ENCODE results near the gene CYSRT1. TPM values are rescaled to one million over a fixed set of nuclear protein-coding genes. Genes with fewer than 3 reads are reported as not detected.
A peak's percentile ranks its signal among the peaks of the same experiment; 100 is the strongest.

CYSRT1 gene
- total and polyA plus RNA-seq, 8 donors = 0.92 to 47.3 (median 3.4) TPM; not detected in 3

DNA sequence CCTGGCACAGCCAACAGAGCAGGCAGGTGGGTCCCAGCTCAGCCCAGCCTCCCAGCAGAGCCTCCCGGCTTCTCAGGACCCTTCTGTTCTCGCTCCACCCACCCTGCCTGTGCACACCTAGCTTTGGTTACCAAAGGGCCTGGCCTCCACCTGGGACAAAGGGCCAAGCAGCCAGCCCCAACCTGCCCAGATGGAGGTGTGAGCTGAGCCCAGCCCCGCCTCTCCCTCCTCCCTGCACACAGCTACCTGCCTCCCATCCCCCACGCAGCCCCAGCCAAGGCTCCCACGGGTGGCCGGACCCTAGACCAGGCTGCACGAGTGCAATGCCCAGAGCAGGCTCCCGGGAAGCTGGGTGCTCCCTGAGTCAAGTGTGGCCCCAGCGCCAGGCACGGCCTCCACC, 30.1 kb upstream of the CYSRT1 start:
- DNase-seq = peak; percentile 84 to 92
- peak in 2 of 3 donors; percentile 42 to 74 for TF ChIP-seq POLR2AphosphoS5 (IDR thresholded peaks at IDR 0.05)
- TF ChIP-seq POLR2A (IDR thresholded peaks at IDR 0.05) = no peak
- H3K4me1 ChIP-seq = peaks cover 56 to 99% (median 93%) of the 10 kb centered on the region in 4 donors
- no peaks in the 10 kb centered on the region for H3K9me3 ChIP-seq
- peaks cover 13 to 28% (median 27%) of the 10 kb centered on the region in 4 donors for H3K36me3 ChIP-seq
- no peaks in the 10 kb centered on the region for H3K27me3 ChIP-seq
- WGBS, 5 donors = 21 to 62% (median 38%) methylated on average over 8 to 10 of the region's 10 CpGs
- intact Hi-C loops (cut with DNase I; ENCODE audit: low total_unique reads) = no loop called here
- peak overlapping the region; percentile 78 to 97 (median 86) for H3K27ac ChIP-seq
- H3K4me3 ChIP-seq = peak overlapping the region; percentile 18 to 78 (median 47)

DNA sequence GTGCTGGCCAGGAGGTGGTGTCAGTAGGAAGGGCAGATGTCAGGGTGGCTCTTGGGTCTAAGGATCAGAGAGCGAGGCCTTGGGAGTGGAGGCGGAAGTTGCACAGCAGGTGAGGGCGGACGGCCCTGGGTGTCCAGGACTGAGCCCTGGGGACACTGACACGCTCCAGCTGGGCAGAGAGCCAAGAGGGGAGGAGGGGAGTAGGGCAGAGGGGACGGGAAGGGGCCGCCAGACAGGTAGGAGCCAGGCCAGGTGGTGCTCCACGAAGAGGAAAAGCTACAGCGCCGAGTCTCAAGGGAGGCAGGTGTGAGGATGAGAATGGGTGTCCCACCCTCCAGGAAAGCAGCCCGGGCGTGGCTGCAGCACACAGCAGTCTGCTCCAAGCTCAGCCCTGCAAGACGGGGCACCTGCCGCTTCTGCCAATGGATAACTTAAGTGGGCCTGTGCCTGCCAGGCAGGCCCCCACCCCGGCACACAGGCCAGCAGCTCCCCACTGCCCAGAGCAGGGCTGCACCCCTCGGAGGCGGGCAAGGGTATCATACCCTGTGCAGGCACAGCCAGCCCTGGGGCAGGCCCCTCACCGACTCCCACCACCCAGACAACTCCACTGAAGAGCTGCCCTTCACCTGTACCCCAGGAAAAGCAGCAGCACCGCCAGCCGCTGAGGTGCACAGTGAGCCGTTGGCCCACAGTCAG, 29.3 kb upstream of the CYSRT1 start:
- H3K4me1 ChIP-seq = peaks cover 48 to 92% (median 86%) of the 10 kb centered on the region in 4 donors
- peaks cover 6 to 21% (median 19%) of the 10 kb centered on the region in 4 donors for H3K36me3 ChIP-seq
- H3K27ac ChIP-seq = peak overlapping the region; percentile 78 to 97 (median 86)
- no peaks in the 10 kb centered on the region for H3K27me3 ChIP-seq
- DNase-seq = peak; percentile 83 to 84
- H3K9me3 ChIP-seq = no peaks in the 10 kb centered on the region
- intact Hi-C loops (cut with DNase I; ENCODE audit: low total_unique reads) = no loop called here
- TF ChIP-seq POLR2AphosphoS5 (IDR thresholded peaks at IDR 0.05) (peak in 1 of 3 donors; percentile 28), EP300 (IDR thresholded peaks at IDR 0.05) (no peak)
- peak overlapping the region; percentile 18 to 78 (median 47) for H3K4me3 ChIP-seq
- WGBS, 5 donors = 33 to 77% (median 37%) methylated on average over 12 to 21 of the region's 21 CpGs

DNA sequence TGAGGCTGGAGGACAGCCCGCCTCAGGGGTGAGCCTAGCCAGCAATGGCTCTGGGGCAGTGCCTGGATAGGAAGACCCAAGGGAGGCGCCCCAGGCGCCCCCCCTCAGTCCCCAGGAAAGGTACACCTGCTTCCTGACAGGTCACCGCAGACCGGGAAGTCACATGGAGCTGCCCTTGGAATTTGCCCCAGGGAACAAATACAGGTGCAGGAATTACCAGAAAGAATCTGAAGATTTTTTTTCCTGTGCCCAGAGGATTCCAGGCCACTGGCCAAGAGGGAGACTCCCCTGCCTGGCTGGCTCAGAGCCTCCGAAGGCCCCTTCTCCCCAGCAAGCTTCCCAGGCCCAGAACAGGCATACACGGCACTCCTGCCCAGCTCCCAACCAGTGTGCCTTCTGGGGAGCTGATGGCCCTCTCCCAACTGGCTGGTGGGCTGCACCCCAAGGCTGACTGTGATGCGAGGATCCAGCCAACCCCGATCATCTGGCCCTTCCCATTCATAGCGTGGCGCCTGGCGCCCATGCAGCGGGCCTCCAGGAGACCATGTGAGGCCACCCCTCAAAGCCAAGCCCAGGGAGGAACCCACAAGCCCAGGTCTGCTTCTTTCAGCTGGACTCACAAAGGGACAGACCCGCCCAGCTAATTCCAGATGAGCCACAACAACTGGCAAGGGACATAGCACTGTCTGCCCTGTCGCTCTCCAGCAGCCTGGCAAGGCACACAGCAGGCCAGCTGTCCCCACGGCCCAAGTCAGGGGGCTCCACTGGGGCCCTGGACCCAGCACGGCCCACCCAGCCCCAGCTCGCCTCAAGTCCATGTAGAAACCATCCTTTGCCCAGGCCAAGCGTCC, 26.7 kb upstream of the CYSRT1 start:
- TF ChIP-seq POLR2AphosphoS5 (IDR thresholded peaks at IDR 0.05) = peak in 2 of 3 donors; percentile 54 to 55
- no peak for TF ChIP-seq CTCF (IDR thresholded peaks at IDR 0.05)
- Histone ChIP-seq H3K27ac (peak overlapping the region; percentile 78 to 97 (median 86)), H3K9me3 (no peaks in the 10 kb centered on the region), H3K27me3 (no peaks in the 10 kb centered on the region), H3K4me3 (peak overlapping the region; percentile 63 to 78 (median 66)), H3K36me3 (no peaks in the 10 kb centered on the region), H3K4me1 (peaks cover 70 to 90% (median 87%) of the 10 kb centered on the region in 4 donors)
- DNase-seq = peak; percentile 75 to 86
- 35 to 52% (median 51%) methylated on average over 7 to 19 of the region's 19 CpGs for WGBS, 5 donors
- intact Hi-C loops (cut with DNase I; ENCODE audit: low total_unique reads) = no loop called here

GRCh38 chr9:137198902-137199283, 26.1 kb upstream of the CYSRT1 start:
- DNase-seq = peak in 1 of 2 donors; percentile 38
- H3K4me3 ChIP-seq = peak overlapping the region; percentile 63 to 78 (median 66)
- H3K4me1 ChIP-seq = peaks cover 74 to 90% (median 87%) of the 10 kb centered on the region in 4 donors
- H3K27me3 ChIP-seq = no peaks in the 10 kb centered on the region
- TF ChIP-seq EP300 (IDR thresholded peaks at IDR 0.05) = no peak
- no peak for TF ChIP-seq POLR2AphosphoS5 (IDR thresholded peaks at IDR 0.05)
- no peak for TF ChIP-seq POLR2A (IDR thresholded peaks at IDR 0.05)
- no peak for TF ChIP-seq CTCF (IDR thresholded peaks at IDR 0.05)
- peak overlapping the region; percentile 78 to 97 (median 86) for H3K27ac ChIP-seq
- 25 to 81% (median 54%) methylated on average over 8 to 11 of the region's 11 CpGs for WGBS, 5 donors
- intact Hi-C loops (cut with DNase I; ENCODE audit: low total_unique reads) = no loop called here
- no peaks in the 10 kb centered on the region for H3K36me3 ChIP-seq
- H3K9me3 ChIP-seq = no peaks in the 10 kb centered on the region

GRCh38 chr9:137199411-137200121, 25.4 kb upstream of the CYSRT1 start:
- Histone ChIP-seq H3K27me3 (no peaks in the 10 kb centered on the region), H3K4me1 (peaks cover 74 to 90% (median 89%) of the 10 kb centered on the region in 4 donors), H3K36me3 (no peaks in the 10 kb centered on the region), H3K9me3 (no peaks in the 10 kb centered on the region), H3K4me3 (peak overlapping the region; percentile 63 to 78 (median 66)), H3K27ac (peak overlapping the region; percentile 78 to 97 (median 86))
- intact Hi-C loops (cut with DNase I; ENCODE audit: low total_unique reads) = no loop called here
- DNase-seq = peak in 1 of 2 donors; percentile 48
- TF ChIP-seq POLR2A (IDR thresholded peaks at IDR 0.05) = no peak
- no peak for TF ChIP-seq EP300 (IDR thresholded peaks at IDR 0.05)
- no peak for TF ChIP-seq CTCF (IDR thresholded peaks at IDR 0.05)
- no peak for TF ChIP-seq POLR2AphosphoS5 (IDR thresholded peaks at IDR 0.05)
- 9 to 17% (median 10%) methylated on average over 27 to 51 of the region's 51 CpGs for WGBS, 5 donors
